H1 (cell line): ENCODE results near the gene CNBD2. TPM values are rescaled to one million over a fixed set of nuclear protein-coding genes. Genes with fewer than 3 reads are reported as not detected.
A peak's percentile ranks its signal among the peaks of the same experiment; 100 is the strongest.

Experiments used
- CTCF ChIA-PET: fragments of 300-600 bp; sonication (Branson Sonifier 250); formaldehyde crosslinking; loops from one replicate; lab custom pipeline; 2021; ENCODE audit not compliant: partially characterized antibody; lab: Charles Lee
- POLR2A ChIA-PET: fragments of 300-600 bp; sonication (Branson Sonifier 250); formaldehyde crosslinking; loops from one replicate; lab custom pipeline; 2021; ENCODE audit warnings: inconsistent platforms; ENCODE audit not compliant: partially characterized antibody; lab: Charles Lee
- DNase-seq, 2 experiments: peaks; one replicate each; pipeline versions ENCODE4 v3.0.0 to v3.0.0-alpha.2; 2010 to 2022; ENCODE audit warnings: low spot score in 2 of 2, low read depth in 1 of 2, mixed read lengths in 1 of 2
- FAIRE-seq: peaks from 2 replicates; lab custom pipeline; 2011; peaks lifted over from hg19 to GRCh38; lab: Jason Lieb, UNC
- H2AFZ ChIP-seq: 2 replicates; pipeline ENCODE4 v1.8.1; 2012; ENCODE audit warnings: low read length, inconsistent platforms
- H2AK5ac ChIP-seq: 2 replicates; pipeline ENCODE4 v1.6.1; 2013; ENCODE audit warnings: low read depth, low read length
- H2BK120ac ChIP-seq: replicated peaks from 2 replicates; pipeline ENCODE3; 2013; ENCODE audit warnings: low read depth, low read length, inconsistent platforms
- H2BK12ac ChIP-seq: 2 replicates; pipeline ENCODE4 v1.6.1; 2013; ENCODE audit warnings: low read depth, low read length
- H2BK15ac ChIP-seq: 2 replicates; pipeline ENCODE4 v1.6.1; 2013; ENCODE audit warnings: low read length
- H2BK20ac ChIP-seq: 2 replicates; pipeline ENCODE4 v1.6.1; 2013; ENCODE audit warnings: low read length
- H2BK5ac ChIP-seq: 2 replicates; pipeline ENCODE4 v1.6.1; 2013; ENCODE audit warnings: low read depth, low read length
- H3K14ac ChIP-seq: 2 replicates; pipeline ENCODE4 v1.6.1; 2013; ENCODE audit warnings: inconsistent platforms; ENCODE audit not compliant: insufficient read length
- H3K18ac ChIP-seq: 2 replicates; pipeline ENCODE4 v1.6.1; 2013; ENCODE audit warnings: low read length; ENCODE audit errors: extremely low read depth
- H3K23ac ChIP-seq: 2 replicates; pipeline ENCODE4 v1.6.1; 2013; ENCODE audit warnings: inconsistent platforms; ENCODE audit not compliant: insufficient read length
- H3K23me2 ChIP-seq: 2 replicates; pipeline ENCODE4 v1.6.1; 2013; ENCODE audit warnings: low read depth, low read length
- H3K27ac ChIP-seq: 2 replicates; pipeline ENCODE4 v1.6.1; 2011; ENCODE audit warnings: low read depth, low read length, inconsistent platforms
- H3K27me3 ChIP-seq, 4 experiments: replicated peaks in 1 of 4; 1 replicate in 1 of 4; 2 replicates in 3 of 4; pipeline versions ENCODE4 v1.6.1 to v1.8.1; 2011 to 2013; ENCODE audit warnings: low read length in 3 of 4, mild to moderate bottlenecking in 3 of 4, inconsistent platforms in 2 of 4, mixed read lengths in 2 of 4, moderate library complexity in 1 of 4; ENCODE audit not compliant: control insufficient read depth in 3 of 4, insufficient read depth in 3 of 4; ENCODE audit errors: extremely low read depth in 1 of 4
- H3K36me3 ChIP-seq, 4 experiments: 2 replicates each; pipeline versions ENCODE4 v1.6.1 to v1.8.1; 2011 to 2013; ENCODE audit warnings: mild to moderate bottlenecking in 4 of 4, low read length in 3 of 4, moderate library complexity in 2 of 4, control low read depth in 1 of 4, inconsistent platforms in 1 of 4; ENCODE audit not compliant: insufficient read depth in 4 of 4, control insufficient read depth in 2 of 4
- H3K4ac ChIP-seq: replicated peaks from 2 replicates; pipeline ENCODE3; 2013; ENCODE audit warnings: low read length, low read depth, mixed read lengths, inconsistent platforms; ENCODE audit not compliant: insufficient read length
- H3K4me1 ChIP-seq, 4 experiments: replicated peaks in 1 of 4; 1 replicate in 1 of 4; 2 replicates in 3 of 4; pipeline versions ENCODE4 v1.6.1 to v1.8.1; 2011 to 2013; ENCODE audit warnings: low read length in 3 of 4, inconsistent platforms in 2 of 4, mixed read lengths in 1 of 4; ENCODE audit not compliant: insufficient read depth in 4 of 4, control insufficient read depth in 3 of 4
- H3K4me2 ChIP-seq, 2 experiments: 2 replicates each; pipeline versions ENCODE4 v1.6.1 to v1.8.1; 2011 to 2013; ENCODE audit warnings: low read depth in 2 of 2, low read length in 2 of 2, control low read depth in 1 of 2, inconsistent platforms in 1 of 2, mild to moderate bottlenecking in 1 of 2; ENCODE audit not compliant: insufficient read depth in 1 of 2
- H3K4me3 ChIP-seq, 4 experiments: fragments of 200-600, 300-600 bp in 1 of 4; sonication (generic), shearing (Covaris generic), sonication (Bioruptor Twin) in 1 of 4; 2 replicates each; pipeline versions ENCODE4 v1.5.1 to v1.8.1; 2011 to 2016; ENCODE audit warnings: low read length in 4 of 4, low read depth in 3 of 4, control low read depth in 2 of 4, inconsistent platforms in 2 of 4, mild to moderate bottlenecking in 2 of 4, mixed read lengths in 1 of 4, moderate library complexity in 1 of 4; ENCODE audit not compliant: insufficient read depth in 2 of 4; ENCODE audit errors: extremely low read depth in 1 of 4
- H3K56ac ChIP-seq: replicated peaks from 2 replicates; pipeline ENCODE3; 2013; ENCODE audit warnings: low read depth, mild to moderate bottlenecking, mixed read lengths, low read length, inconsistent platforms; ENCODE audit not compliant: insufficient read length
- H3K79me1 ChIP-seq: 2 replicates; pipeline ENCODE4 v1.6.1; 2013; ENCODE audit warnings: low read depth, low read length, control low read depth
- H3K79me2 ChIP-seq, 2 experiments: 2 replicates each; pipeline versions ENCODE4 v1.6.1 to v1.8.1; 2012 to 2013; ENCODE audit warnings: low read length in 2 of 2, mild to moderate bottlenecking in 2 of 2, inconsistent platforms in 1 of 2; ENCODE audit not compliant: insufficient read depth in 2 of 2, control insufficient read depth in 1 of 2
- H3K9ac ChIP-seq, 4 experiments: replicated peaks in 1 of 4; 1 replicate in 1 of 4; 2 replicates in 3 of 4; pipeline versions ENCODE4 v1.6.1 to v1.8.1; 2011 to 2013; ENCODE audit warnings: low read depth in 3 of 4, low read length in 3 of 4, control low read depth in 2 of 4, mild to moderate bottlenecking in 2 of 4, moderate library complexity in 2 of 4, inconsistent platforms in 1 of 4; ENCODE audit errors: extremely low read depth in 1 of 4
- H3K9me3 ChIP-seq, 2 experiments: 2 replicates each; pipeline versions ENCODE4 v1.6.1 to v1.8.1; 2012 to 2013; ENCODE audit warnings: mild to moderate bottlenecking in 2 of 2, moderate library complexity in 2 of 2, control low read depth in 1 of 2, inconsistent platforms in 1 of 2, low read depth in 1 of 2, low read length in 1 of 2, mixed read lengths in 1 of 2; ENCODE audit not compliant: insufficient read depth in 2 of 2
- H4K20me1 ChIP-seq, 2 experiments: replicated peaks in 1 of 2; 2 replicates each; pipeline versions ENCODE3 to v1.8.1; 2011 to 2013; ENCODE audit warnings: inconsistent platforms in 2 of 2, low read length in 2 of 2, mild to moderate bottlenecking in 1 of 2; ENCODE audit not compliant: insufficient read depth in 2 of 2, control insufficient read depth in 1 of 2
- H4K5ac ChIP-seq: 2 replicates; pipeline ENCODE4 v1.6.1; 2013; ENCODE audit warnings: low read length, low read depth, mixed read lengths, inconsistent platforms; ENCODE audit not compliant: insufficient read length
- H4K8ac ChIP-seq: 2 replicates; pipeline ENCODE4 v1.8.0; 2013; ENCODE audit warnings: mild to moderate bottlenecking, moderate library complexity, low read length, inconsistent platforms; ENCODE audit not compliant: insufficient read depth; ENCODE audit errors: extremely low read depth
- H4K91ac ChIP-seq: replicated peaks from 2 replicates; pipeline ENCODE3; 2013; ENCODE audit warnings: low read length, mixed read lengths, inconsistent platforms; ENCODE audit not compliant: insufficient read length
- FOSL1 ChIP-seq: IDR thresholded peaks from 2 replicates; pipeline ENCODE4 v1.6.1; 2011; ENCODE audit warnings: mild to moderate bottlenecking, low read depth, low read length, moderate library complexity; ENCODE audit not compliant: insufficient read depth
- KDM5A ChIP-seq: fragments of 200-600 bp; IDR thresholded peaks from 2 replicates; pipeline ENCODE4 v1.7.1; 2012; ENCODE audit warnings: mild to moderate bottlenecking, low read length, inconsistent platforms, mixed read lengths
- WGBS, 2 experiments: shearing (Covaris generic) in 1 of 2; methylation state at CpG; one replicate each; pipeline versions ENCODE4 v1.1.6 to v1.1.7; 2013 to 2015; ENCODE audit warnings: low lambda C conversion rate in 2 of 2, mixed read lengths in 2 of 2, inconsistent platforms in 1 of 2, low coverage in 1 of 2, missing lambda C conversion rate in 1 of 2; ENCODE audit not compliant: insufficient replicate concordance in 2 of 2, insufficient coverage in 1 of 2, insufficient read length in 1 of 2; ENCODE audit errors: extremely low coverage in 1 of 2, missing lambda C conversion rate in 1 of 2; 5-methylcytosine and 5-hydroxymethylcytosine counted together
- polyA plus RNA-seq, 7 experiments: library from polyadenylated mRNA; depleted of rRNA in 3 of 7; stranded (reverse) in 5 of 7; unstranded in 2 of 7; fragments of >200 nt in 5 of 7; fragments of 200-250 nt in 2 of 7; gene quantifications; 1 replicate in 5 of 7; 2 replicates in 1 of 7; 4 replicates in 1 of 7; pipeline versions ENCODE4 v1.2.1 to v1.2.3, GENCODE V29; 2011 to 2013; ENCODE audit warnings: missing spikeins in 2 of 7, mixed read lengths in 2 of 7
- total RNA-seq: library from RNA; stranded (reverse); fragmentation: NEBNext Ultra II Directional; extraction: Animal tissue kit (Norgen Biotek cat#: 25700); gene quantifications from 2 replicates; pipeline ENCODE4 v1.2.1, GENCODE V29; 2021

Gene CNBD2
- total and polyA plus RNA-seq, 2 of the 8 experiments (the other 6 are each of a cell fraction or from before 2014, with no cell fraction given): 2.6 to 4.5 TPM

DNA sequence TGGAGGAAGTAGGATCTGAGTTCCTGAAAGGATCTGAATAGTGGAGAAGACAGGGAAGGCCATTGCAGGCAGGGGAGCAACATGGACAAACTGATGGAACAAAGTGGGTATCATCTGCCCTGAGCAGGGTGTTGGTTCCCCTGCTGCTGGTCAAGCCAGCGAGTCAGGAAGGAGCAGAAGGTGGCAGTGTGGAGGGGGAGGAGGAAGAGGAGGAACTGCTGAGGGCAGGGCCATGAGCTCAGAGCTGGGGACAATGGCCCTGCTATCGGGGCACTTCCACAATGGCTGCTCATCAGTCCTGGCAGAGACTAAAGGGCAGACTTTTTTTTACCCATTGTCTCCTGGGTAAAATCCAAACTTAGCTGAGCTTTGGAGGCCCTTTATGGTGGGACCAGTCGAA is 13.6 kb downstream of the CNBD2 start:
- Histone ChIP-seq H2BK5ac (no peak overlapping the region), H3K79me2 (no peaks in the 10 kb centered on the region), H2BK15ac (no peak overlapping the region), H3K79me1 (no peaks in the 10 kb centered on the region), H3K36me3 (no peaks in the 10 kb centered on the region), H3K4me3 (no peak overlapping the region), H3K9me3 (no peaks in the 10 kb centered on the region), H3K23ac (no peak overlapping the region), H3K27me3 (no peaks in the 10 kb centered on the region; a peak in 1 of 7 replicates), H3K56ac (no peak overlapping the region), H4K91ac (no peak overlapping the region), H2AFZ (peak overlapping the region; percentile 41; the same call in 1 of the 2 replicates), H4K8ac (no peak overlapping the region), H2BK12ac (no peak overlapping the region), H3K27ac (no peak overlapping the region), H2BK20ac (0 out of 2 replicates have a peak overlapping the region, but pooled peaks have one; percentile 10), H3K4ac (no peak overlapping the region), H3K14ac (no peak overlapping the region), H4K20me1 (no peaks in the 10 kb centered on the region), H3K4me1 (no peaks in the 10 kb centered on the region; a peak in 1 of 7 replicates), H3K23me2 (no peaks in the 10 kb centered on the region), H2BK120ac (no peak overlapping the region), H2AK5ac (no peak overlapping the region), H4K5ac (no peak overlapping the region), H3K4me2 (no peak overlapping the region), H3K18ac (no peak overlapping the region), H3K9ac (no peak overlapping the region)
- ChIA-PET CTCF (interaction anchor here (0.7 to 10.3 kb wide), 5 partner anchors 10 to 156 kb away, joined by 3 to 138 read pairs (median 5); partner anchors contain the start of gene SCAND1), POLR2A (interaction anchor here (0.6 to 2.0 kb wide), 2 partner anchors 19 to 28 kb away, joined by 4 read pairs; partner anchors contain the start of gene SCAND1)
- DNase-seq (no peak), FAIRE-seq (no peak)
- WGBS, 2 experiments: 60% methylated on average over 3 of the region's 3 CpGs; no CpG with 5 or more reads in 1 of the 2 experiments
- TF ChIP-seq KDM5A (no peak), FOSL1 (no peak)
